Uterus (tissue), 4 donors: ENCODE measurements around the gene CCDC81. TPM values are rescaled to one million over a fixed set of nuclear protein-coding genes. Genes with fewer than 3 reads are reported as not detected.

Experiments
- DNase-seq, 2 donors: peaks; one replicate each; pipeline ENCODE4 v3.0.0-alpha.2; 2019 to 2020
- H3K27ac ChIP-seq, 2 donors: fragments of 200-600 bp; sonication (generic); 1 replicate in 1 of 2; 2 replicates in 1 of 2; pipeline ENCODE4 v1.5.1; 2016 to 2018
- H3K27me3 ChIP-seq, 2 donors: fragments of 200-600 bp; sonication (generic); one replicate each; pipeline ENCODE4 v1.5.1; 2018 to 2019; ENCODE audit warnings: control low read depth in 1 of 2
- H3K36me3 ChIP-seq, 2 donors: fragments of 200-600 bp; sonication (generic); one replicate each; pipeline ENCODE4 v1.5.1; 2019; ENCODE audit warnings: control low read depth in 1 of 2
- H3K4me1 ChIP-seq, 2 donors: fragments of 200-600 bp; sonication (generic); one replicate each; pipeline ENCODE4 v1.5.1; 2018 to 2019; ENCODE audit warnings: control low read depth in 1 of 2
- H3K4me3 ChIP-seq, 2 donors: fragments of 200-600 bp; sonication (generic); 1 replicate in 1 of 2; 2 replicates in 1 of 2; pipeline ENCODE4 v1.5.1; 2018 to 2019; ENCODE audit warnings: mild to moderate bottlenecking in 1 of 2
- H3K9me3 ChIP-seq, 2 donors: fragments of 200-600 bp; sonication (generic); one replicate each; pipeline ENCODE4 v1.5.1; 2019; ENCODE audit warnings: control low read depth in 1 of 2
- CTCF ChIP-seq, 4 experiments: fragments of 200-600 bp in 2 of 4; fragments of 450-650 bp in 2 of 4; sonication (generic) in 2 of 4; IDR thresholded peaks; one replicate each; pipeline ENCODE4 v1.5.1; 2016 to 2019; ENCODE audit warnings: antibody characterized with exemption in 4 of 4, mild to moderate bottlenecking in 2 of 4, moderate library complexity in 1 of 4
- POLR2A ChIP-seq, 2 donors: fragments of 450-650 bp; IDR thresholded peaks; one replicate each; pipeline ENCODE4 v1.6.1; 2016; ENCODE audit warnings: antibody characterized with exemption in 2 of 2, mild to moderate bottlenecking in 1 of 2, moderate library complexity in 1 of 2
- intact Hi-C: fragments of 100-400 bp; cut with DNase I; formaldehyde crosslinking; loops from one replicate; pipeline ENCODE4 v1.15.1; 2023; ENCODE audit warnings: low total_unique reads
- total RNA-seq, 4 donors: library from RNA; depleted of rRNA in 3 of 4; stranded (reverse); fragments of >200 nt in 3 of 4; gene quantifications; one replicate each; pipeline versions ENCODE4 v1.1.0 to v1.2.4, GENCODE V29; 2014 to 2023
- donor health status: DM: yes; HTN: yes; CAD: no.

The CCDC81 gene
- total RNA-seq, 4 donors from 2014 or later, result 0.59 to 9.2 (median 3.4) TPM; not detected in 1

GRCh38 chr11:86435711-86436110 is 61.0 kb downstream of the CCDC81 start:
- intact Hi-C loops, result no loop called here
- Histone ChIP-seq H3K9me3 (no peaks in the 10 kb centered on the region), H3K27me3 (no peaks in the 10 kb centered on the region), H3K27ac (no peak overlapping the region), H3K4me3 (no peak overlapping the region), H3K4me1 (no peaks in the 10 kb centered on the region), H3K36me3 (no peaks in the 10 kb centered on the region)
- DNase-seq, result no peak
- TF ChIP-seq POLR2A (IDR thresholded peaks at IDR 0.05) (no peak), CTCF (IDR thresholded peaks at IDR 0.05) (no peak)

GRCh38 chr11:86438685-86439084 is 64.0 kb downstream of the CCDC81 start:
- Histone ChIP-seq H3K27me3 (no peaks in the 10 kb centered on the region), H3K9me3 (no peaks in the 10 kb centered on the region), H3K27ac (no peak overlapping the region), H3K4me1 (no peaks in the 10 kb centered on the region), H3K36me3 (no peaks in the 10 kb centered on the region), H3K4me3 (no peak overlapping the region)
- intact Hi-C loops, result no loop called here
- DNase-seq, result no peak
- TF ChIP-seq POLR2A (IDR thresholded peaks at IDR 0.05), result no peak
- no peak for TF ChIP-seq CTCF (IDR thresholded peaks at IDR 0.05)

GRCh38 chr11:86440305-86440716 is 65.6 kb downstream of the CCDC81 start:
- no peaks in the 10 kb centered on the region for H3K27me3 ChIP-seq
- no peaks in the 10 kb centered on the region for H3K9me3 ChIP-seq
- peak overlapping the region in 1 of 2 donors; percentile 31 for H3K27ac ChIP-seq
- H3K4me1 ChIP-seq, result no peaks in the 10 kb centered on the region
- TF ChIP-seq CTCF (IDR thresholded peaks at IDR 0.05), result no peak
- no peak for TF ChIP-seq POLR2A (IDR thresholded peaks at IDR 0.05)
- H3K4me3 ChIP-seq, result no peak overlapping the region
- H3K36me3 ChIP-seq, result no peaks in the 10 kb centered on the region
- peak; percentile 32 to 41 for DNase-seq
- intact Hi-C loops, result no loop called here

- H3K27ac ChIP-seq, result peak overlapping the region in 1 of 2 donors; percentile 31
- no peaks in the 10 kb centered on the region for H3K36me3 ChIP-seq
- H3K27me3 ChIP-seq, result no peaks in the 10 kb centered on the region
- no peaks in the 10 kb centered on the region for H3K9me3 ChIP-seq
- no peaks in the 10 kb centered on the region for H3K4me1 ChIP-seq
- intact Hi-C loops, result no loop called here
- no peak overlapping the region for H3K4me3 ChIP-seq
- DNase-seq, result no peak
- no peak for TF ChIP-seq POLR2A (IDR thresholded peaks at IDR 0.05)
- TF ChIP-seq CTCF (IDR thresholded peaks at IDR 0.05), result no peak
These were observed 66.2 kb downstream of the CCDC81 start for GRCh38 chr11:86440843-86441242.

- DNase-seq, result no peak
- Histone ChIP-seq H3K27ac (no peak overlapping the region), H3K4me1 (no peaks in the 10 kb centered on the region), H3K4me3 (no peak overlapping the region), H3K27me3 (no peaks in the 10 kb centered on the region), H3K9me3 (no peaks in the 10 kb centered on the region), H3K36me3 (no peaks in the 10 kb centered on the region)
- TF ChIP-seq POLR2A (IDR thresholded peaks at IDR 0.05), result no peak
- TF ChIP-seq CTCF (IDR thresholded peaks at IDR 0.05), result no peak
- intact Hi-C loops, result no loop called here
These were observed 67.7 kb downstream of the CCDC81 start for GRCh38 chr11:86442420-86442819.
